Activated T-helper 1 cell treated with anti-CD3 and anti-CD28 coated beads, Interleukin-12 subunit alpha, Interleukin-12 subunit beta, Interleukin-2, Interleukin-4 antibody, amounts not matched to agents 30 ng/mL and 10 ng/mL and 1 ng/mL, durations not matched to agents 14 hours and 24 hours and 36 hours (primary cell): ENCODE data around the gene MBOAT2. TPM values are rescaled to one million over a fixed set of nuclear protein-coding genes. Genes with fewer than 3 reads are reported as not detected.

Experiments used
- DNase-seq: peaks from one replicate; pipeline ENCODE4 v3.0.0; 2021; ENCODE audit warnings: low spot score
- H3K27ac Mint-ChIP-seq: one replicate; pipeline ENCODE4 v1.8.0; 2021; ENCODE audit warnings: mild to moderate bottlenecking, mixed read lengths
- H3K27me3 Mint-ChIP-seq: one replicate; pipeline ENCODE4 v1.8.0; 2022; ENCODE audit warnings: mild to moderate bottlenecking, moderate library complexity, mixed read lengths; ENCODE audit not compliant: insufficient read depth
- H3K36me3 Mint-ChIP-seq: one replicate; pipeline ENCODE4 v1.8.0; 2021; ENCODE audit warnings: low read depth, mixed read lengths
- H3K4me1 Mint-ChIP-seq: one replicate; pipeline ENCODE4 v1.8.0; 2021; ENCODE audit warnings: low read depth, mixed read lengths
- H3K4me3 Mint-ChIP-seq: one replicate; pipeline ENCODE4 v1.8.0; 2021; ENCODE audit warnings: mild to moderate bottlenecking, moderate library complexity, mixed read lengths
- H3K9me3 Mint-ChIP-seq: one replicate; pipeline ENCODE4 v1.8.0; 2021; ENCODE audit warnings: mixed read lengths
- intact Hi-C: fragments of 100-400 bp; cut with micrococcal nuclease; formaldehyde crosslinking; loops from one replicate; pipeline ENCODE4 v1.15.1; 2024
- total RNA-seq: library from RNA; stranded (reverse); gene quantifications from 2 replicates; pipeline ENCODE4 v1.2.3, GENCODE V29; 2022

MBOAT2 gene
- total RNA-seq, 1 donor from 2014 or later, result 4.5 TPM

GRCh38 chr2:8848328-8849100, 155.0 kb downstream of the MBOAT2 start:
- H3K4me3 Mint-ChIP-seq, result no peak overlapping the region
- no peaks in the 10 kb centered on the region for H3K4me1 Mint-ChIP-seq
- H3K9me3 Mint-ChIP-seq, result no peaks in the 10 kb centered on the region
- no peak for DNase-seq
- H3K27me3 Mint-ChIP-seq, result peaks cover 5% of the 10 kb centered on the region
- intact Hi-C loops, result no loop called here
- H3K27ac Mint-ChIP-seq, result no peak overlapping the region
- no peaks in the 10 kb centered on the region for H3K36me3 Mint-ChIP-seq

GRCh38 chr2:8847400-8847799, 156.1 kb downstream of the MBOAT2 start:
- intact Hi-C loops, result no loop called here
- no peak overlapping the region for H3K27ac Mint-ChIP-seq
- no peaks in the 10 kb centered on the region for H3K9me3 Mint-ChIP-seq
- no peak overlapping the region for H3K4me3 Mint-ChIP-seq
- H3K36me3 Mint-ChIP-seq, result no peaks in the 10 kb centered on the region
- no peak for DNase-seq
- H3K4me1 Mint-ChIP-seq, result no peaks in the 10 kb centered on the region
- peaks cover 3% of the 10 kb centered on the region for H3K27me3 Mint-ChIP-seq

GRCh38 chr2:8841932-8842331, 161.6 kb downstream of the MBOAT2 start:
- no peaks in the 10 kb centered on the region for H3K4me1 Mint-ChIP-seq
- H3K27ac Mint-ChIP-seq, result no peak overlapping the region
- H3K27me3 Mint-ChIP-seq, result no peaks in the 10 kb centered on the region
- H3K4me3 Mint-ChIP-seq, result no peak overlapping the region
- no peaks in the 10 kb centered on the region for H3K36me3 Mint-ChIP-seq
- intact Hi-C loops, result no loop called here
- DNase-seq, result no peak
- H3K9me3 Mint-ChIP-seq, result no peaks in the 10 kb centered on the region

- H3K4me3 Mint-ChIP-seq, result no peak overlapping the region
- intact Hi-C loops, result no loop called here
- no peaks in the 10 kb centered on the region for H3K9me3 Mint-ChIP-seq
- H3K36me3 Mint-ChIP-seq, result no peaks in the 10 kb centered on the region
- no peak for DNase-seq
- H3K27ac Mint-ChIP-seq, result no peak overlapping the region
- H3K4me1 Mint-ChIP-seq, result peaks cover 12% of the 10 kb centered on the region
- H3K27me3 Mint-ChIP-seq, result no peaks in the 10 kb centered on the region
Observed at GRCh38 chr2:8840475-8841091, 162.9 kb downstream of the MBOAT2 start.

- Mint-ChIP-seq H3K4me3 (no peak overlapping the region), H3K27me3 (no peaks in the 10 kb centered on the region), H3K9me3 (no peaks in the 10 kb centered on the region), H3K36me3 (no peaks in the 10 kb centered on the region), H3K4me1 (peaks cover 21% of the 10 kb centered on the region), H3K27ac (no peak overlapping the region)
- DNase-seq, result no peak
- intact Hi-C loops, result loop anchor here (5.0 to 10.0 kb wide), 3 partner anchors 157 to 1973 kb away; partner anchors contain the start of genes ID2 and PDIA6
Observed at GRCh38 chr2:8839189-8839965, 164.1 kb downstream of the MBOAT2 start.

- Mint-ChIP-seq H3K4me1 (peaks cover 31% of the 10 kb centered on the region), H3K27me3 (no peaks in the 10 kb centered on the region), H3K9me3 (no peaks in the 10 kb centered on the region), H3K36me3 (no peaks in the 10 kb centered on the region), H3K4me3 (peak overlapping the region; percentile 100), H3K27ac (no peak overlapping the region)
- intact Hi-C loops, result loop anchor here (1.0 to 10.0 kb wide), 7 partner anchors 33 to 1975 kb away; partner anchors contain the start of genes CPSF3, ID2, ITGB1BP1 and MBOAT2
- DNase-seq, result no peak
Observed at GRCh38 chr2:8837795-8838140, 165.7 kb downstream of the MBOAT2 start.

GRCh38 chr2:8836971-8837794, 166.3 kb downstream of the MBOAT2 start, which contains the start of gene KIDINS220:
KIDINS220 (minus strand) TSS chr2:8837613; CDS start chr2:8827093, 10,520 bp downstream.
- DNase-seq, result peak; percentile 72
- Mint-ChIP-seq H3K36me3 (no peaks in the 10 kb centered on the region), H3K4me1 (peaks cover 31% of the 10 kb centered on the region), H3K9me3 (no peaks in the 10 kb centered on the region), H3K4me3 (peak within 1 kb of the TSS; percentile 100), H3K27me3 (no peaks in the 10 kb centered on the region), H3K27ac (peak within 1 kb of the TSS; percentile 96)
- intact Hi-C loops, result loop anchor here (1.0 to 10.0 kb wide), 7 partner anchors 33 to 1975 kb away; partner anchors contain the start of genes CPSF3, ID2, ITGB1BP1 and MBOAT2

GRCh38 chr2:8835279-8835678, 168.2 kb downstream of the MBOAT2 start:
- Mint-ChIP-seq H3K27me3 (no peaks in the 10 kb centered on the region), H3K9me3 (no peaks in the 10 kb centered on the region), H3K36me3 (no peaks in the 10 kb centered on the region), H3K27ac (no peak overlapping the region), H3K4me1 (peaks cover 40% of the 10 kb centered on the region), H3K4me3 (peak overlapping the region; percentile 100)
- no peak for DNase-seq
- intact Hi-C loops, result loop anchor here (5.0 to 10.0 kb wide), 3 partner anchors 153 to 1977 kb away; partner anchors contain the start of genes ID2 and PDIA6

- intact Hi-C loops, result loop anchor here (10.0 kb wide), 1 partner anchor 1571 kb away; no protein-coding TSS in a partner anchor
- no peak overlapping the region for H3K27ac Mint-ChIP-seq
- H3K36me3 Mint-ChIP-seq, result peaks cover 3% of the 10 kb centered on the region
- peaks cover 45% of the 10 kb centered on the region for H3K4me1 Mint-ChIP-seq
- H3K9me3 Mint-ChIP-seq, result no peaks in the 10 kb centered on the region
- H3K4me3 Mint-ChIP-seq, result no peak overlapping the region
- H3K27me3 Mint-ChIP-seq, result no peaks in the 10 kb centered on the region
- DNase-seq, result no peak
Observed at GRCh38 chr2:8833853-8834252, 169.6 kb downstream of the MBOAT2 start.

- Mint-ChIP-seq H3K4me1 (peaks cover 42% of the 10 kb centered on the region), H3K9me3 (no peaks in the 10 kb centered on the region), H3K27ac (no peak overlapping the region), H3K4me3 (no peak overlapping the region), H3K27me3 (no peaks in the 10 kb centered on the region), H3K36me3 (peaks cover 9% of the 10 kb centered on the region)
- intact Hi-C loops, result loop anchor here (10.0 kb wide), 1 partner anchor 1573 kb away; no protein-coding TSS in a partner anchor
- no peak for DNase-seq
Observed at GRCh38 chr2:8831516-8831915, 172.0 kb downstream of the MBOAT2 start.

- H3K27me3 Mint-ChIP-seq, result no peaks in the 10 kb centered on the region
- H3K4me1 Mint-ChIP-seq, result peaks cover 14% of the 10 kb centered on the region
- DNase-seq, result no peak
- H3K27ac Mint-ChIP-seq, result no peak overlapping the region
- intact Hi-C loops, result no loop called here
- no peaks in the 10 kb centered on the region for H3K9me3 Mint-ChIP-seq
- no peak overlapping the region for H3K4me3 Mint-ChIP-seq
- H3K36me3 Mint-ChIP-seq, result peaks cover 14% of the 10 kb centered on the region
Observed at GRCh38 chr2:8827729-8828128, 175.8 kb downstream of the MBOAT2 start.

GRCh38 chr2:8822218-8822617, 181.3 kb downstream of the MBOAT2 start:
- H3K27ac Mint-ChIP-seq, result no peak overlapping the region
- no peaks in the 10 kb centered on the region for H3K4me1 Mint-ChIP-seq
- intact Hi-C loops, result no loop called here
- no peak overlapping the region for H3K4me3 Mint-ChIP-seq
- DNase-seq, result no peak
- H3K36me3 Mint-ChIP-seq, result peaks cover 11% of the 10 kb centered on the region
- H3K9me3 Mint-ChIP-seq, result no peaks in the 10 kb centered on the region
- no peaks in the 10 kb centered on the region for H3K27me3 Mint-ChIP-seq
